GM19035 (cell line): ENCODE measurements around the gene POLE.

Experiments
- ATAC-seq: cut with Tn5 transposase; IDR thresholded peaks from one replicate; pipeline ENCODE4 v1.9.1; 2021; ENCODE audit not compliant: unreplicated experiment

Gene POLE

GRCh38 chr12:132687211-132688164, at the start of gene POLE, which contains the start of gene PXMP2:
Gene POLE (minus strand): TSS chr12:132687342. CDS start chr12:132687315, 27 bp downstream.
Gene PXMP2 (plus strand): TSS chr12:132687587. CDS start chr12:132687671, 84 bp downstream.
- ATAC-seq: peak; percentile 93

GRCh38 chr12:132736913-132737312, 49.8 kb upstream of the POLE start:
- no peak for ATAC-seq

GRCh38 chr12:132736378-132736777, 49.2 kb upstream of the POLE start:
- ATAC-seq: no peak

GRCh38 chr12:132735496-132735895, 48.4 kb upstream of the POLE start:
- ATAC-seq: no peak

GRCh38 chr12:132734206-132734605, 47.1 kb upstream of the POLE start:
- ATAC-seq: no peak

GRCh38 chr12:132731574-132731973, 44.4 kb upstream of the POLE start:
- ATAC-seq: no peak

GRCh38 chr12:132730353-132730752, 43.2 kb upstream of the POLE start:
- no peak for ATAC-seq

GRCh38 chr12:132729541-132730320, 42.6 kb upstream of the POLE start:
- ATAC-seq: no peak

- no peak for ATAC-seq
Measured at GRCh38 chr12:132728502-132728901, 41.4 kb upstream of the POLE start.

- ATAC-seq: no peak
Measured at GRCh38 chr12:132727091-132727794, 40.1 kb upstream of the POLE start.

GRCh38 chr12:132726386-132726785, 39.2 kb upstream of the POLE start:
- ATAC-seq: no peak

- ATAC-seq: no peak
Measured at GRCh38 chr12:132724506-132725241, 37.5 kb upstream of the POLE start.

GRCh38 chr12:132723764-132724140, 36.6 kb upstream of the POLE start:
- ATAC-seq: no peak

GRCh38 chr12:132723015-132723763, 36.0 kb upstream of the POLE start:
- no peak for ATAC-seq

- ATAC-seq: no peak
Measured at GRCh38 chr12:132720606-132721345, 33.6 kb upstream of the POLE start.

GRCh38 chr12:132719954-132720324, 32.8 kb upstream of the POLE start:
- ATAC-seq: no peak

GRCh38 chr12:132719141-132719953, 32.2 kb upstream of the POLE start:
- no peak for ATAC-seq

- no peak for ATAC-seq
Measured at GRCh38 chr12:132718644-132719043, 31.5 kb upstream of the POLE start.
